Measurements from ENCODE around the gene OBP2A.

DNA sequence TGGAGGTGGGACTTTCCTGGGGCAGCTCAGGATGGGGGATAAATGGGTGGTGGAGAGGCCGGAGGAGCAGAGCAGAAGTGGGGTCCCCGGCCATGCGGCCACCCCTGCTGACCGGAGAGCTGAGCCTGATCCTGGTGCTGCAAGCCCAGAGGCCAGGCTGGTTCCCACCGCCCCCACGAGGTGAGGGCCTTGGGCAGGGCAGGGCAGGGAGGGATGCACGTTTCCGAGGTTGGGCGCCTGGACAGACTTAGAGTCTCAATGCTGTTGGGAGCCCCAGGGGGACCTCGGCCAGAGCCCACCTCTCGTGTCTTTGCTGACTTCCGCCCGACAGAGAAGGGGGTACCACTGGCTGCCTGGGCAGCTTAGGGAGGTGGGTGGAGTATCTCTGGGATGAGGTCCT lies 5.5 kb downstream of the OBP2A start:
- no peak for TF ChIP-seq ZNF274 (IDR thresholded peaks at IDR 0.05; ENCODE audit: low read depth, low read length)
- no peak for TF ChIP-seq YY1 (IDR thresholded peaks at IDR 0.05; ENCODE audit: insufficient read depth, insufficient read length)
- no peak for TF ChIP-seq SUZ12 (IDR thresholded peaks at IDR 0.05; ENCODE audit: extremely low read depth, insufficient read depth, insufficient read length)
